ENCODE data around the gene ZPLD1. TPM values are rescaled to one million over a fixed set of nuclear protein-coding genes. Genes with fewer than 3 reads are reported as not detected.

ZPLD1 gene
- total and polyA plus RNA-seq, 2 of the 8 experiments (the other 6 are each of a cell fraction or from before 2014, with no cell fraction given): not detected

DNA sequence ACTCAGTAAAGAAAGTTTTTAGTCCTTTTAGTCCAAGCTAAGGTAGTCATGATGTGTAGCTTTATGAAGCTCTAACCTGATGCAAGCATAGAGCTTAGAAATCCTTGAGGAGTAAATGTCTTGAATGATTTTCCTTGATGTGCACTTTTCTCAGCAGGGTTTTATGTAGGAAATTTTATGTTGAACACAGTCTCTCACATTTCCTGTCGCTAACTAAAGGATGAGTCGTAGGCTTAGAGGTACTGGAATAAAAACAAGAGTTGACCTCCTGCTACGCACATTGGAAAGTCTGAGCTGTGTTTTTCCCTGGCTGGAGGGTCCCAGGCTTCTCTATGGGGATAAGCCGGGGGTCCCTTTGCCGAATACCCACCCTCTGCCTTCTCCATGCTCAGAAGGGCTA is 34.7 kb upstream of the ZPLD1 start:
- no peak overlapping the region for H3K18ac ChIP-seq (ENCODE audit: extremely low read depth, low read length)
- POLR2A ChIA-PET (ENCODE audit: partially characterized antibody): no interaction called here
- H3K79me2 ChIP-seq (ENCODE audit: control insufficient read depth in 1 of 2, insufficient read depth in 2 of 2, low read length in 2 of 2): no peaks in the 10 kb centered on the region
- H3K23ac ChIP-seq (ENCODE audit: insufficient read length): no peak overlapping the region
- no peak overlapping the region for H4K91ac ChIP-seq (replicated peaks; ENCODE audit: insufficient read length, low read length)
- no peak overlapping the region for H3K4me2 ChIP-seq (ENCODE audit: insufficient read depth in 1 of 2, low read depth in 2 of 2, low read length in 2 of 2)
- 93% methylated on average over 5 of the region's 5 CpGs; no CpG with 5 or more reads in 1 of the 2 experiments for WGBS, 2 experiments (ENCODE audit: extremely low coverage in 1 of 2, insufficient coverage in 1 of 2, insufficient read length in 1 of 2, insufficient replicate concordance in 2 of 2, low coverage in 1 of 2, low lambda C conversion rate in 2 of 2, missing lambda C conversion rate in 1 of 2)
- no peak overlapping the region for H3K14ac ChIP-seq (ENCODE audit: insufficient read length)
- H2AFZ ChIP-seq (ENCODE audit: low read length): no peak overlapping the region
- no peaks in the 10 kb centered on the region for H3K23me2 ChIP-seq (ENCODE audit: low read depth, low read length)
- H3K27ac ChIP-seq (ENCODE audit: low read depth, low read length): no peak overlapping the region
- FAIRE-seq: no peak
- H4K8ac ChIP-seq (ENCODE audit: extremely low read depth, insufficient read depth, low read length): no peak overlapping the region
- H3K4me1 ChIP-seq (replicated peaks in 1 of 4; ENCODE audit: control insufficient read depth in 3 of 4, insufficient read depth in 4 of 4, low read length in 3 of 4): no peaks in the 10 kb centered on the region
- H3K56ac ChIP-seq (replicated peaks; ENCODE audit: insufficient read length, low read depth, low read length): no peak overlapping the region
- no peak overlapping the region for H3K4me3 ChIP-seq (ENCODE audit: extremely low read depth in 1 of 4, insufficient read depth in 2 of 4, low read depth in 3 of 4, low read length in 4 of 4)
- no peak overlapping the region for H2BK120ac ChIP-seq (replicated peaks; ENCODE audit: low read depth, low read length)
- no peak for DNase-seq (ENCODE audit: low read depth in 1 of 2, low spot score in 2 of 2)
- H3K4ac ChIP-seq (replicated peaks; ENCODE audit: insufficient read length, low read depth, low read length): no peak overlapping the region
- H3K36me3 ChIP-seq (ENCODE audit: control insufficient read depth in 2 of 4, insufficient read depth in 4 of 4, low read length in 3 of 4): no peaks in the 10 kb centered on the region
- H3K27me3 ChIP-seq (replicated peaks in 1 of 4; ENCODE audit: control insufficient read depth in 3 of 4, extremely low read depth in 1 of 4, insufficient read depth in 3 of 4, low read length in 3 of 4): no peaks in the 10 kb centered on the region
- CTCF ChIA-PET (ENCODE audit: partially characterized antibody): interaction anchor here (0.6 to 0.9 kb wide), 3 partner anchors 9 to 87 kb away, joined by 3 to 4 read pairs (median 3); no protein-coding TSS in a partner anchor
- H2BK12ac ChIP-seq (ENCODE audit: low read depth, low read length): no peak overlapping the region
- H4K5ac ChIP-seq (ENCODE audit: insufficient read length, low read depth, low read length): no peak overlapping the region
- H4K20me1 ChIP-seq (replicated peaks in 1 of 2; ENCODE audit: control insufficient read depth in 1 of 2, insufficient read depth in 2 of 2, low read length in 2 of 2): no peaks in the 10 kb centered on the region
- no peak overlapping the region for H2BK20ac ChIP-seq (ENCODE audit: low read length)
- H2BK5ac ChIP-seq (ENCODE audit: low read depth, low read length): no peak overlapping the region
- no peak overlapping the region for H2BK15ac ChIP-seq (ENCODE audit: low read length)
- no peak overlapping the region for H2AK5ac ChIP-seq (ENCODE audit: low read depth, low read length)
- H3K79me1 ChIP-seq (ENCODE audit: low read depth, low read length): no peaks in the 10 kb centered on the region
- H3K9ac ChIP-seq (replicated peaks in 1 of 4; ENCODE audit: extremely low read depth in 1 of 4, low read depth in 3 of 4, low read length in 3 of 4): no peak overlapping the region
- H3K9me3 ChIP-seq (ENCODE audit: insufficient read depth in 2 of 2, low read depth in 1 of 2, low read length in 1 of 2): no peaks in the 10 kb centered on the region
- TF ChIP-seq YY1 (IDR thresholded peaks at IDR 0.05; ENCODE audit: low read depth, low read length) (no peak), RNF2 (IDR thresholded peaks at IDR 0.05; ENCODE audit: borderline replicate concordance, low read depth, low read length, missing control alignments, poor library complexity, severe bottlenecking) (no peak), SP2 (IDR thresholded peaks at IDR 0.05; ENCODE audit: low read length) (no peak), PHF8 (conservative IDR thresholded peaks at IDR 0.05; ENCODE audit: low read depth, low read length) (no peak), CBX5 (IDR thresholded peaks at IDR 0.05; ENCODE audit: low read depth, low read length) (no peak), TAF7 (optimal IDR thresholded peaks at IDR 0.05; ENCODE audit: borderline replicate concordance, low read depth, low read length) (no peak), RFX5 (IDR thresholded peaks at IDR 0.05; ENCODE audit: borderline replicate concordance, low read depth, low read length) (no peak), TCF12 (IDR thresholded peaks at IDR 0.05; ENCODE audit: low read depth, low read length) (no peak), SP1 (IDR thresholded peaks at IDR 0.05; ENCODE audit: low read depth, low read length) (no peak)
- TF ChIP-seq, protein P1, sequence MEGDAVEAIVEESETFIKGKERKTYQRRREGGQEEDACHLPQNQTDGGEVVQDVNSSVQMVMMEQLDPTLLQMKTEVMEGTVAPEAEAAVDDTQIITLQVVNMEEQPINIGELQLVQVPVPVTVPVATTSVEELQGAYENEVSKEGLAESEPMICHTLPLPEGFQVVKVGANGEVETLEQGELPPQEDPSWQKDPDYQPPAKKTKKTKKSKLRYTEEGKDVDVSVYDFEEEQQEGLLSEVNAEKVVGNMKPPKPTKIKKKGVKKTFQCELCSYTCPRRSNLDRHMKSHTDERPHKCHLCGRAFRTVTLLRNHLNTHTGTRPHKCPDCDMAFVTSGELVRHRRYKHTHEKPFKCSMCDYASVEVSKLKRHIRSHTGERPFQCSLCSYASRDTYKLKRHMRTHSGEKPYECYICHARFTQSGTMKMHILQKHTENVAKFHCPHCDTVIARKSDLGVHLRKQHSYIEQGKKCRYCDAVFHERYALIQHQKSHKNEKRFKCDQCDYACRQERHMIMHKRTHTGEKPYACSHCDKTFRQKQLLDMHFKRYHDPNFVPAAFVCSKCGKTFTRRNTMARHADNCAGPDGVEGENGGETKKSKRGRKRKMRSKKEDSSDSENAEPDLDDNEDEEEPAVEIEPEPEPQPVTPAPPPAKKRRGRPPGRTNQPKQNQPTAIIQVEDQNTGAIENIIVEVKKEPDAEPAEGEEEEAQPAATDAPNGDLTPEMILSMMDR (IDR thresholded peaks at IDR 0.05; ENCODE audit: control extremely low read depth in 1 of 3, insufficient read depth in 1 of 3, low read depth in 1 of 3, low read length in 3 of 3): no peak
- TF ChIP-seq, protein P2, sequence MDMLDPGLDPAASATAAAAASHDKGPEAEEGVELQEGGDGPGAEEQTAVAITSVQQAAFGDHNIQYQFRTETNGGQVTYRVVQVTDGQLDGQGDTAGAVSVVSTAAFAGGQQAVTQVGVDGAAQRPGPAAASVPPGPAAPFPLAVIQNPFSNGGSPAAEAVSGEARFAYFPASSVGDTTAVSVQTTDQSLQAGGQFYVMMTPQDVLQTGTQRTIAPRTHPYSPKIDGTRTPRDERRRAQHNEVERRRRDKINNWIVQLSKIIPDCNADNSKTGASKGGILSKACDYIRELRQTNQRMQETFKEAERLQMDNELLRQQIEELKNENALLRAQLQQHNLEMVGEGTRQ (IDR thresholded peaks at IDR 0.05; ENCODE audit: low read length): no peak
